NCI-H748 (cell line): ENCODE results near the gene KCNJ18.
"Not testable (repeated sequence)": the region's sequence is repeated elsewhere in the genome, so short reads cannot be mapped to it uniquely, and the experiment has no call there.

Source experiments
- DNase-seq: peaks from one replicate; lab custom pipeline; 2025; ENCODE audit not compliant: unreplicated experiment; lab: John Stamatoyannopoulos, UW

KCNJ18 gene

GRCh38 chr17:21720566-21720965 lies 28.2 kb downstream of the KCNJ18 start:
- not testable (repeated sequence) for DNase-seq

- DNase-seq: not testable (repeated sequence)
Observed at GRCh38 chr17:21722268-21722667, 29.9 kb downstream of the KCNJ18 start.

- not testable (repeated sequence) for DNase-seq
Observed at GRCh38 chr17:21724216-21725006, 32.1 kb downstream of the KCNJ18 start.

GRCh38 chr17:21731076-21731475 lies 38.8 kb downstream of the KCNJ18 start:
- DNase-seq: not testable (repeated sequence)

GRCh38 chr17:21733931-21734330 lies 41.6 kb downstream of the KCNJ18 start:
- DNase-seq: not testable (repeated sequence)

- not testable (repeated sequence) for DNase-seq
Observed at GRCh38 chr17:21735814-21736213, 43.5 kb downstream of the KCNJ18 start.

GRCh38 chr17:21737015-21737580 lies 44.8 kb downstream of the KCNJ18 start:
- not testable (repeated sequence) for DNase-seq

- DNase-seq: not testable (repeated sequence)
Observed at GRCh38 chr17:21738241-21738640, 45.9 kb downstream of the KCNJ18 start.

GRCh38 chr17:21738877-21739474 lies 46.7 kb downstream of the KCNJ18 start:
- not testable (repeated sequence) for DNase-seq

- DNase-seq: not testable (repeated sequence)
Observed at GRCh38 chr17:21739485-21739884, 47.2 kb downstream of the KCNJ18 start.

- not testable (repeated sequence) for DNase-seq
Observed at GRCh38 chr17:21740836-21741235, 48.5 kb downstream of the KCNJ18 start.

- not testable (repeated sequence) for DNase-seq
Observed at GRCh38 chr17:21741520-21741919, 49.2 kb downstream of the KCNJ18 start.

- DNase-seq: no peak
Observed at GRCh38 chr17:21742326-21742725, 50.0 kb downstream of the KCNJ18 start.

GRCh38 chr17:21744151-21744550 lies 51.8 kb downstream of the KCNJ18 start:
- DNase-seq: not testable (repeated sequence)

GRCh38 chr17:21744621-21745020 lies 52.3 kb downstream of the KCNJ18 start:
- not testable (repeated sequence) for DNase-seq

GRCh38 chr17:21745385-21746054 lies 53.2 kb downstream of the KCNJ18 start:
- not testable (repeated sequence) for DNase-seq

- DNase-seq: not testable (repeated sequence)
Observed at GRCh38 chr17:21746415-21746814, 54.1 kb downstream of the KCNJ18 start.

GRCh38 chr17:21747195-21747915 lies 55.0 kb downstream of the KCNJ18 start:
- DNase-seq: not testable (repeated sequence)

GRCh38 chr17:21748686-21749085 lies 56.4 kb downstream of the KCNJ18 start:
- DNase-seq: not testable (repeated sequence)

- DNase-seq: not testable (repeated sequence)
Observed at GRCh38 chr17:21749696-21750531, 57.6 kb downstream of the KCNJ18 start.
